Measurements from ENCODE around the gene LSP1. TPM values are rescaled to one million over a fixed set of nuclear protein-coding genes. Genes with fewer than 3 reads are reported as not detected.

The LSP1 gene
- total and polyA plus RNA-seq, 2 of the 13 experiments (the other 11 are each of a cell fraction or from before 2014, with no cell fraction given): 0.59 to 1.00 TPM

DNA sequence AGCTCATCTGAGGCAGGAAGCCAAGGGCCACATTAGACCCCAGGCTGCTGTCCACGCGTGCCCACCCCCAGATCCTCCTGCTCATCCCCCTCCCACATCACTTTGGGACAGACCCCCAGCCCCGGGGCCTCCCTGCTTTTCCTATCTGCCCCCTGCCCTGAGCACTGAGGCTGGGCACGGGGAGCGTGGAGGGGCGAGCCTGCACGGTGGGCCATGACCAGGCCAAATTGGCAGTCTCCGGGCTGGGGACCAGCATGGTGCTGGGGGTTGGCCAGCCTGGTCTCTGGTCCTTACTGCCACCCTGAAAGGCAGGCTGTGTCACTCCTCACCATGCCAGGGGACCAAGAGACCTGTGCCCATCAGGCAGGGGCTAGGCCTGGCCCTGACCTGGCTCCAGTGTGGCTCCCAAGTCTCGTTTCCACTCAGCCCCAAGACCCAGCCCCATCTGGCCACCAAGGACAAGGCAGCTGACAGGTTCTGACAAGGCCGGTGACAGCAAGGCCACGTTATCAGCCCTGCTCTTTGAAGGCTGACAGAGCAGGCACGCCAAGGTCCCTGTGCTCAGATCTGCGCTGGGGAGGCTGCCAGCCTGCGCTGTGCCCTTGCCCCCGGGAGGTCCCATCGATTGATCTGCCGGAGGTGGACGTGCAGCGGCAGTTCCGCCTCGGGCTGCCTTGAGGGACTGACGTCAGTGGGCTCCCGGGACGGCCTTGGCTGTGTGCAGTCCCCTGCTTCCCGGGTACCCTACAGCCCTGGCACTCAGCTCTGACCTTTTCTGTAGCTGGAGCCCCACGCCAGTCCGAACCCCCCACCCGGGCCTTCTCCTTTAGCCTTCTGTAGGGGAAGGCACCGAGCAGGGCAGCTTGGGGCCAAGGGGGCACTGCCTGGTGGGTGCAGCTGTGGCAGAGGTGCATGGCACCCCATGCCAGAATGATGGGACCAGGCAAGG is 10.5 kb upstream of the LSP1 start (continued):
- TF ChIP-seq, protein P1, sequence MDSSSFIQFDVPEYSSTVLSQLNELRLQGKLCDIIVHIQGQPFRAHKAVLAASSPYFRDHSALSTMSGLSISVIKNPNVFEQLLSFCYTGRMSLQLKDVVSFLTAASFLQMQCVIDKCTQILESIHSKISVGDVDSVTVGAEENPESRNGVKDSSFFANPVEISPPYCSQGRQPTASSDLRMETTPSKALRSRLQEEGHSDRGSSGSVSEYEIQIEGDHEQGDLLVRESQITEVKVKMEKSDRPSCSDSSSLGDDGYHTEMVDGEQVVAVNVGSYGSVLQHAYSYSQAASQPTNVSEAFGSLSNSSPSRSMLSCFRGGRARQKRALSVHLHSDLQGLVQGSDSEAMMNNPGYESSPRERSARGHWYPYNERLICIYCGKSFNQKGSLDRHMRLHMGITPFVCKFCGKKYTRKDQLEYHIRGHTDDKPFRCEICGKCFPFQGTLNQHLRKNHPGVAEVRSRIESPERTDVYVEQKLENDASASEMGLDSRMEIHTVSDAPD (CRISPR knock-in tag; IDR thresholded peaks at IDR 0.05): no peak
- TF ChIP-seq ZKSCAN8 (CRISPR knock-in tag; IDR thresholded peaks at IDR 0.05; ENCODE audit: borderline replicate concordance) (peak; percentile 85), RFXAP (CRISPR knock-in tag; IDR thresholded peaks at IDR 0.05; ENCODE audit: borderline replicate concordance) (peak; percentile 69; the same call in 1 of the 2 replicates)
- TF ChIP-seq, protein P2, sequence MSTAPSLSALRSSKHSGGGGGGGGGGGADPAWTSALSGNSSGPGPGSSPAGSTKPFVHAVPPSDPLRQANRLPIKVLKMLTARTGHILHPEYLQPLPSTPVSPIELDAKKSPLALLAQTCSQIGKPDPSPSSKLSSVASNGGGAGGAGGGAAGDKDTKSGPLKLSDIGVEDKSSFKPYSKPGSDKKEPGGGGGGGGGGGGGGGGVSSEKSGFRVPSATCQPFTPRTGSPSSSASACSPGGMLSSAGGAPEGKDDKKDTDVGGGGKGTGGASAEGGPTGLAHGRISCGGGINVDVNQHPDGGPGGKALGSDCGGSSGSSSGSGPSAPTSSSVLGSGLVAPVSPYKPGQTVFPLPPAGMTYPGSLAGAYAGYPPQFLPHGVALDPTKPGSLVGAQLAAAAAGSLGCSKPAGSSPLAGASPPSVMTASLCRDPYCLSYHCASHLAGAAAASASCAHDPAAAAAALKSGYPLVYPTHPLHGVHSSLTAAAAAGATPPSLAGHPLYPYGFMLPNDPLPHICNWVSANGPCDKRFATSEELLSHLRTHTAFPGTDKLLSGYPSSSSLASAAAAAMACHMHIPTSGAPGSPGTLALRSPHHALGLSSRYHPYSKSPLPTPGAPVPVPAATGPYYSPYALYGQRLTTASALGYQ (CRISPR knock-in tag; IDR thresholded peaks at IDR 0.05): peak; percentile 73; the same call in 1 of the 2 replicates
- TF ChIP-seq, protein P3, sequence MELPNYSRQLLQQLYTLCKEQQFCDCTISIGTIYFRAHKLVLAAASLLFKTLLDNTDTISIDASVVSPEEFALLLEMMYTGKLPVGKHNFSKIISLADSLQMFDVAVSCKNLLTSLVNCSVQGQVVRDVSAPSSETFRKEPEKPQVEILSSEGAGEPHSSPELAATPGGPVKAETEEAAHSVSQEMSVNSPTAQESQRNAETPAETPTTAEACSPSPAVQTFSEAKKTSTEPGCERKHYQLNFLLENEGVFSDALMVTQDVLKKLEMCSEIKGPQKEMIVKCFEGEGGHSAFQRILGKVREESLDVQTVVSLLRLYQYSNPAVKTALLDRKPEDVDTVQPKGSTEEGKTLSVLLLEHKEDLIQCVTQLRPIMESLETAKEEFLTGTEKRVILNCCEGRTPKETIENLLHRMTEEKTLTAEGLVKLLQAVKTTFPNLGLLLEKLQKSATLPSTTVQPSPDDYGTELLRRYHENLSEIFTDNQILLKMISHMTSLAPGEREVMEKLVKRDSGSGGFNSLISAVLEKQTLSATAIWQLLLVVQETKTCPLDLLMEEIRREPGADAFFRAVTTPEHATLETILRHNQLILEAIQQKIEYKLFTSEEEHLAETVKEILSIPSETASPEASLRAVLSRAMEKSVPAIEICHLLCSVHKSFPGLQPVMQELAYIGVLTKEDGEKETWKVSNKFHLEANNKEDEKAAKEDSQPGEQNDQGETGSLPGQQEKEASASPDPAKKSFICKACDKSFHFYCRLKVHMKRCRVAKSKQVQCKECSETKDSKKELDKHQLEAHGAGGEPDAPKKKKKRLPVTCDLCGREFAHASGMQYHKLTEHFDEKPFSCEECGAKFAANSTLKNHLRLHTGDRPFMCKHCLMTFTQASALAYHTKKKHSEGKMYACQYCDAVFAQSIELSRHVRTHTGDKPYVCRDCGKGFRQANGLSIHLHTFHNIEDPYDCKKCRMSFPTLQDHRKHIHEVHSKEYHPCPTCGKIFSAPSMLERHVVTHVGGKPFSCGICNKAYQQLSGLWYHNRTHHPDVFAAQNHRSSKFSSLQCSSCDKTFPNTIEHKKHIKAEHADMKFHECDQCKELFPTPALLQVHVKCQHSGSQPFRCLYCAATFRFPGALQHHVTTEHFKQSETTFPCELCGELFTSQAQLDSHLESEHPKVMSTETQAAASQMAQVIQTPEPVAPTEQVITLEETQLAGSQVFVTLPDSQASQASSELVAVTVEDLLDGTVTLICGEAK (IDR thresholded peaks at IDR 0.05): no peak
- TF ChIP-seq, protein P3 (CRISPR knock-in tag; IDR thresholded peaks at IDR 0.05): peak; percentile 95
- TF ChIP-seq, protein P4, sequence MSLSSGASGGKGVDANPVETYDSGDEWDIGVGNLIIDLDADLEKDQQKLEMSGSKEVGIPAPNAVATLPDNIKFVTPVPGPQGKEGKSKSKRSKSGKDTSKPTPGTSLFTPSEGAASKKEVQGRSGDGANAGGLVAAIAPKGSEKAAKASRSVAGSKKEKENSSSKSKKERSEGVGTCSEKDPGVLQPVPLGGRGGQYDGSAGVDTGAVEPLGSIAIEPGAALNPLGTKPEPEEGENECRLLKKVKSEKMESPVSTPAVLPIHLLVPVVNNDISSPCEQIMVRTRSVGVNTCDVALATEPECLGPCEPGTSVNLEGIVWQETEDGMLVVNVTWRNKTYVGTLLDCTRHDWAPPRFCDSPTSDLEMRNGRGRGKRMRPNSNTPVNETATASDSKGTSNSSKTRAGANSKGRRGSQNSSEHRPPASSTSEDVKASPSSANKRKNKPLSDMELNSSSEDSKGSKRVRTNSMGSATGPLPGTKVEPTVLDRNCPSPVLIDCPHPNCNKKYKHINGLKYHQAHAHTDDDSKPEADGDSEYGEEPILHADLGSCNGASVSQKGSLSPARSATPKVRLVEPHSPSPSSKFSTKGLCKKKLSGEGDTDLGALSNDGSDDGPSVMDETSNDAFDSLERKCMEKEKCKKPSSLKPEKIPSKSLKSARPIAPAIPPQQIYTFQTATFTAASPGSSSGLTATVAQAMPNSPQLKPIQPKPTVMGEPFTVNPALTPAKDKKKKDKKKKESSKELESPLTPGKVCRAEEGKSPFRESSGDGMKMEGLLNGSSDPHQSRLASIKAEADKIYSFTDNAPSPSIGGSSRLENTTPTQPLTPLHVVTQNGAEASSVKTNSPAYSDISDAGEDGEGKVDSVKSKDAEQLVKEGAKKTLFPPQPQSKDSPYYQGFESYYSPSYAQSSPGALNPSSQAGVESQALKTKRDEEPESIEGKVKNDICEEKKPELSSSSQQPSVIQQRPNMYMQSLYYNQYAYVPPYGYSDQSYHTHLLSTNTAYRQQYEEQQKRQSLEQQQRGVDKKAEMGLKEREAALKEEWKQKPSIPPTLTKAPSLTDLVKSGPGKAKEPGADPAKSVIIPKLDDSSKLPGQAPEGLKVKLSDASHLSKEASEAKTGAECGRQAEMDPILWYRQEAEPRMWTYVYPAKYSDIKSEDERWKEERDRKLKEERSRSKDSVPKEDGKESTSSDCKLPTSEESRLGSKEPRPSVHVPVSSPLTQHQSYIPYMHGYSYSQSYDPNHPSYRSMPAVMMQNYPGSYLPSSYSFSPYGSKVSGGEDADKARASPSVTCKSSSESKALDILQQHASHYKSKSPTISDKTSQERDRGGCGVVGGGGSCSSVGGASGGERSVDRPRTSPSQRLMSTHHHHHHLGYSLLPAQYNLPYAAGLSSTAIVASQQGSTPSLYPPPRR (CRISPR knock-in tag; IDR thresholded peaks at IDR 0.05; ENCODE audit: borderline replicate concordance): peak; percentile 94

All from HepG2 (cell line).